ENCODE measurements around the gene CYP11A1.
A peak's percentile ranks its signal among the peaks of the same experiment; 100 is the strongest.
"Not testable (repeated sequence)": the region's sequence is repeated elsewhere in the genome, so short reads cannot be mapped to it uniquely, and the experiment has no call there.

The CYP11A1 gene

DNA sequence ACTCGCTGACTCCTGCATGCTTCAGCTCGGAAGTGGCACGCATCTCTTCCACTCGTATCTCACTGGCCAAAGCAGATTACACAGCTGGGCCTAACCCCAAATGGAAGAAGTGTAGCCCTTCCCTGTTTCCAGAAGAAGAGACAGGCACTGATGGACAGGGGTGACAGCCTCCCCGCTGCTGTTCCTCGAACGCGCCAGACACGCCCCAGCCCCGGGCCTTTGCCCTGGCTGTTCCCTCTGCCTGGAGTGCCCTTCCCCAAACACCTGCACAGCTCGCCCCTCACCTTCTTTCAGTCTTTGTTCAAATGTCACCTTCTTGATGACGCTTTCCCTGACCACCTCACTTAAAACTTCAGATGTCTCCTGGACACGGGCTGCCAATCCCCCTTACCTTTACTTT lies 26.0 kb upstream of the CYP11A1 start:
- no peaks in the 10 kb centered on the region for H3K9me3 ChIP-seq (replicated peaks in 1 of 11)
- H3K4me2 ChIP-seq, result 0 out of 22 replicates have a peak overlapping the region, but pooled peaks of 1 of the 11 experiments have one; percentile 82
- H3K27me3 ChIP-seq, result no peaks in the 10 kb centered on the region
- peaks cover 57 to 89% (median 77%) of the 10 kb centered on the region in 10 experiments for H3K4me1 ChIP-seq
- H3K36me3 ChIP-seq, result no peaks in the 10 kb centered on the region
- H3K4me3 ChIP-seq, result no peak overlapping the region
- H3K9ac ChIP-seq, result no peak overlapping the region
- H3K27ac ChIP-seq, result no peak overlapping the region; a peak in 1 of 22 replicates
- no peaks in the 10 kb centered on the region for H4K20me1 ChIP-seq
- no peak for TF ChIP-seq Cebpa-rat (IDR thresholded peaks at IDR 0.05)

DNA sequence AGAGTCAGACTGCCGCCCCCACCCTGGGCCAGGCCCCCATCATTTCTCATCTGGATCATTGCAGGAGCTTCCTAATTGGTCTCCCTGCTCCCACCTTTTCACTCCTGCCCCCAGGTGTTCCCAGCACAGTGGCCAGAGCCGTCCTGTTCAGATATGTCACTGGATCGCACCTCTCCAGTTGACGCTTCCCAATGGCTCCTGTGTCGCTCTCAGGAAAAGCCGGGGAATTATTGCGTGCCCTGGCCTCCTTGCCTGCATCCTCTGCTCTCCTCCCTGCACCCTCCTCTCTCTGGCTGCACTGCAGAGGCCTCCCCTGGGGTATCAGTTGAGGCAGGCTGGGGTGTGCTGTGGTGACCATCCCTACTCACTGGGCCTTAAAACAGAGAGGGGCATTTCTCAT lies 25.5 kb upstream of the CYP11A1 start:
- no peak for TF ChIP-seq Cebpa-rat (IDR thresholded peaks at IDR 0.05)
- Histone ChIP-seq H3K9ac (0 out of 22 replicates have a peak overlapping the region, but pooled peaks of 1 of the 11 experiments have one; percentile 17), H3K27ac (peak overlapping the region in 1 of 11 experiments; percentile 53; a peak in 2 of 22 replicates), H3K4me3 (no peak overlapping the region), H3K4me1 (peaks cover 52 to 87% (median 73%) of the 10 kb centered on the region in 10 experiments), H3K4me2 (peak overlapping the region in 4 of 11 experiments; percentile 66 to 84 (median 75); a peak in 6 of 22 replicates), H4K20me1 (no peaks in the 10 kb centered on the region), H3K36me3 (no peaks in the 10 kb centered on the region), H3K27me3 (no peaks in the 10 kb centered on the region), H3K9me3 (replicated peaks in 1 of 11) (no peaks in the 10 kb centered on the region)

DNA sequence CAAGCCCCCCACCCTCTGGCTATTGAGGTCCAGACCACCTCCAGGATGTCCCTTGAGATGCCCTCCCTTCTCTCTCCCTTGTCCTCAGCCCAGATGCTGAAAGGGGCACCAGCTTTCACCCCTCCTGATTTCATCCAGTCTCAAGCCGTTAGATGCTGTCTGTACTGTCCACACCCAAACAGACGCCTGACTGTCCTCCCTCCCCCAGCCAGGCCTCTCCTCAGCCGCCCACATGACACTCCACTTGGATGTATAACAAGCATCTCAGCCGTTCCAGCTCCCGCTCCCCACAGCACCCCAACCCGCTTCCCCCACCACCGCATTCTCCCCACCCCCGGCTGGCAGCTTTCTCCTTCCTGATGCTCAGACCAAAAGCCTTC lies 25.0 kb upstream of the CYP11A1 start:
- Histone ChIP-seq H3K4me3 (no peak overlapping the region), H3K4me2 (peak overlapping the region in 9 of 11 experiments; percentile 31 to 84 (median 68); a peak in 18 of 22 replicates), H3K9ac (peak overlapping the region in 4 of 11 experiments; percentile 0 to 17 (median 5); a peak in 3 of 22 replicates), H3K27me3 (no peaks in the 10 kb centered on the region), H3K4me1 (peaks cover 47 to 87% (median 72%) of the 10 kb centered on the region in 10 experiments), H3K27ac (peak overlapping the region in 6 of 11 experiments; percentile 6 to 59 (median 44); a peak in 7 of 22 replicates), H3K36me3 (no peaks in the 10 kb centered on the region), H4K20me1 (no peaks in the 10 kb centered on the region), H3K9me3 (replicated peaks in 1 of 11) (no peaks in the 10 kb centered on the region)
- TF ChIP-seq Cebpa-rat (IDR thresholded peaks at IDR 0.05), result no peak

DNA sequence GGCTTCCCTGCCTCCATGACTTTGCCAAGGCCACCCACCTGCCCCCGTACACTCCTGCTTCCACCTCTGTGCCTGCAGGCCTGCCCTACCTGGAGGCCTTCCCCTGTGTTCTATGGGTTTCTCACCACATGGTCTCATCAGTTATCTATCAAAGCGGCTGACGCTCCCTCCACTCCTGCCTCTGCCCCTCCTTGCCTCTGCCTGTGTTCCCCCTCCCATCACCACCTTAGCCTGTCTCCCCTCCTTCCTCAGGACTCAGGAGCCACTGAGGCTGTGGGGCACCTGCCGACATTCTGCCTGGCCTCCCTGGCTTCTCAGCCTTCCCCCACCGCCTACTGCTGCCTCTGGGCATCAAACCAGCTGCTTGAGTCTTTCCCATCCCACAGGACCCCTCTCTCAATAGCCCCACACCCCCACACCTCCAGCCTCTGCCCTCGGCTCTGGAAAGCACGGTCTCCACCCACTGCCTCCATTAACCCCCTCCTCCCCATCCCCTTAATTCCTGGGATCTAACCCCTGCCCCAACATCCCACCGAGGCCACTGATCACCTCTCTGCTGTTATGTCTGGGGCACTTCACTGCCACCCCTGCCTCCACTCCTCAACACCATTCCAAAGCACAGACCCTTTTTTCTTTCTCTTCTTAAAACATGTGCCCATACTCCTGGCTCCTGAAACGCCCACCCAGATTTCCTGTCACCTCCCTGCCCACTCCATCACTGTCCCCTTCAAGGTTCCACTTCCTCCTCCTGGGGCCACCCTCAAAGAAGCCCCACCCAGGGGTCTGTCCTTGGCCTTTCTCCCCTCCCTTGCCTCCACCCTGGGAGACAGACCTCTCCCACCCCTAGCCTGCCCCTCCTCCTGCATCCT lies 24.4 kb upstream of the CYP11A1 start:
- H3K9ac ChIP-seq, result peak overlapping the region in 4 of 11 experiments; percentile 0 to 17 (median 5); a peak in 3 of 22 replicates
- H3K27me3 ChIP-seq, result no peaks in the 10 kb centered on the region
- H3K4me1 ChIP-seq, result peaks cover 44 to 87% (median 72%) of the 10 kb centered on the region in 10 experiments
- no peaks in the 10 kb centered on the region for H3K9me3 ChIP-seq (replicated peaks in 1 of 11)
- peak overlapping the region in 8 of 11 experiments; percentile 3 to 59 (median 38); a peak in 11 of 22 replicates for H3K27ac ChIP-seq
- TF ChIP-seq Cebpa-rat (IDR thresholded peaks at IDR 0.05), result no peak
- peak overlapping the region; percentile 30 to 84 (median 66) for H3K4me2 ChIP-seq
- no peaks in the 10 kb centered on the region for H3K36me3 ChIP-seq
- H4K20me1 ChIP-seq, result no peaks in the 10 kb centered on the region
- no peak overlapping the region for H3K4me3 ChIP-seq

DNA sequence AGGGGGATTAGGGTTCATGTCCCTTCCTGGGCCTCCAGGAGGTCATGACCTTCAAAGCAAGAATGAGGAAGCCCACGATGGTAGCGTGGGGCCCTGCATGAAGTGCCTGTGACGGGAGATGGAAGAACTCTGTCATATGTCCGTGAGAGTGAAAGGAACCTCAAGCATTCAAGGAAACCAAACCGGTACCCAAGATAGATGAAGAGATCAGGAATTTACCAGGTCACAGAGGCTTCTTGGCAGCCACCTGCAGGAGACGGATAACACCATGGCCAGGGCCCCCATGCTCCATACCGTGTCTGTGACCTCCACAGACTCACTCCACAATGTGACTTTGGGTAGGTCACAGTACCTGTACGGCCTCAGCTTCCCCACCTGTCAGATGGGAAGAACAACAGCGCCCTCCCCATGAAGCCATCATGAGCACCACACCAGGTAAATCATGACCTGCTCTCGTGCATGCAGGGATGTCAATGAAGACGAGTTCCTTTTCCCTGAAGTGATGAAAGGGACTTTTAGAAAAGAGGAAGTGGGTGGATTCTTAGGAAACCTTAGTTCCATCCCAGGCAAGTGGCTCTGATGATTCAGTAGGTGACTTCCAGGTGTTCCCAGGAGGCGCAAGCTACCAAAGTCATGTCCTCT lies 23.3 kb upstream of the CYP11A1 start:
- H3K27ac ChIP-seq, result peak overlapping the region in 7 of 11 experiments; percentile 23 to 59 (median 39); a peak in 12 of 22 replicates
- peak overlapping the region; percentile 30 to 84 (median 66) for H3K4me2 ChIP-seq
- no peaks in the 10 kb centered on the region for H4K20me1 ChIP-seq
- no peaks in the 10 kb centered on the region for H3K27me3 ChIP-seq
- no peak overlapping the region; a peak in 1 of 22 replicates for H3K9ac ChIP-seq
- no peaks in the 10 kb centered on the region for H3K36me3 ChIP-seq
- H3K4me1 ChIP-seq, result peaks cover 44 to 87% (median 72%) of the 10 kb centered on the region in 10 experiments
- no peak overlapping the region for H3K4me3 ChIP-seq
- TF ChIP-seq Cebpa-rat (IDR thresholded peaks at IDR 0.05), result no peak
- no peaks in the 10 kb centered on the region for H3K9me3 ChIP-seq (replicated peaks in 1 of 11)

DNA sequence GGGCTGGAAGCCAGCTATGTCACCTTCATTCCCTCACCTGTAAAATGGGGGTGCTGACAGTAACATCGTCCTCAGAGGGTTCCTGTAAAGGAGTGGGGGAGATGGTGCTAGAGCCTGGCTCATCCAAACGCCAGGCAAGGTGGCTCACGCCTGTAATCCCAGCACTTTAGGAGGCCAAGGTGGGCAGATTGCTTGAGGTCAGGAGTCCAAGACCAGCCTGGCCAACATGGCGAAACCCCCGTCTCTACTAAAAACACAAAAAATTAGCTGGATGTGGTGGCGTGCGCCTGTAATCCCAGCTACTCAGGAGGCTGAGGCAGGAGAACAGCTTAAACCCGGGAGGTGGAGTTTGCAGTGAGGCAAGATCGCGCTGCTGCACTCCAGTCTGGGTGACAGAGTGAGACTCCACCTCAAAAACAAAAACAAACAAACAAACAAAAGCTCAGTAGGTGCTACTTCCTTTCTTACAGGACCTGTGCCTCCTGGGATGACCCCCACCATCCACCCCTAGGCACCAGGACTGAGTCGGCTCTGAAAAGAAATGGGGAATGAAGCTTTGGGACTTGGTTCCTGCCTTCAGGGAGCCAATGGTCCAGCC lies 22.7 kb upstream of the CYP11A1 start:
- Histone ChIP-seq H3K27ac (peak overlapping the region in 7 of 11 experiments; percentile 23 to 53 (median 38); a peak in 10 of 22 replicates), H3K9ac (0 out of 22 replicates have a peak overlapping the region, but pooled peaks of 1 of the 11 experiments have one; percentile 19), H3K4me2 (peak overlapping the region; percentile 30 to 84 (median 66); a peak in 18 of 22 replicates), H3K4me1 (peaks cover 46 to 87% (median 72%) of the 10 kb centered on the region in 10 experiments)
- H4K20me1 ChIP-seq; H3K4me3 ChIP-seq; H3K9me3 ChIP-seq (replicated peaks in 1 of 11); H3K36me3 ChIP-seq; H3K27me3 ChIP-seq: not testable (repeated sequence)

DNA sequence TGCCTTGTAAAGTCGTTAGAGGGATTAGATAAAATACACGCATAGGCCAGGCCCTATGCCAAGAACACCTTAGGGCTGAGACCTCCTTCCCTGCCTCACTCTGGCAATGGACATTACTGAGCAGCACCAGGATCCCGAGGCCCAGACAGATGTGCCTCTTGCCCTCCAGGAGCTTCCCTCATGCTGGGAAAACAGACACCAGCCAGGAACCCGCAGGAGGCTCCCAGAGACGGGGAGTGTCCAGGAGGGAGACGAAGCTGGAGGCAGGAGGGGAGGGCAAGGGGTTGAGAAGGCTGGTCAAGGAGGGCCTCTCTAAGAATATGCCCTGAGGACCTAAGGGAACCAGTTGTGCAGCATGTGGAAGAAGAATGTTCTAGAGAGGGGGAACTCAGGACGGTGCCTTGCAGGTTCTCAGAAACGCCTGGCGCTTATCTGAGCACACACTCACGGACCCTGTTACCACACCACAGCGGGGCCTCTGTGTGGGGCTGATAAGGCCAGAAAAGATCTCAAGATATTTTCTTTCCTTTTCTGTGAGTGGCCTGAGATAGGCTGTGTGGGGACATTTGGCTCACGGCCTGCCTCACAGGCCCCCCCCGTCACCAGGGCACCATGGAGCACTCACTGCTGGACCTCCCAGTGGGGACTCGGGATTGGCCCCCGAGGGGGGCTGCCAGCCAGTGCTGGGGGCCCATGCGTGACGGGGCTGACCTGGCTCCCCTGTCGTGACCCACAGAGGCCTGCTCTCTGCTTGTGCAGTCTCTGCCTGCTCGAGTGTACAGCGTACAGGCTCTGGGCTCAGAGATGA lies 22.0 kb upstream of the CYP11A1 start:
- H3K4me1 ChIP-seq, result peaks cover 53 to 89% (median 72%) of the 10 kb centered on the region in 10 experiments
- H3K36me3 ChIP-seq, result no peaks in the 10 kb centered on the region
- H3K4me3 ChIP-seq, result no peak overlapping the region
- no peaks in the 10 kb centered on the region for H3K27me3 ChIP-seq
- H4K20me1 ChIP-seq, result no peaks in the 10 kb centered on the region
- H3K9ac ChIP-seq, result peak overlapping the region in 4 of 11 experiments; percentile 12 to 30 (median 18); a peak in 2 of 22 replicates
- TF ChIP-seq Cebpa-rat (IDR thresholded peaks at IDR 0.05), result no peak
- no peaks in the 10 kb centered on the region for H3K9me3 ChIP-seq (replicated peaks in 1 of 11)
- peak overlapping the region in 9 of 11 experiments; percentile 12 to 84 (median 39); a peak in 13 of 22 replicates for H3K4me2 ChIP-seq
- peak overlapping the region in 6 of 11 experiments; percentile 28 to 53 (median 42); a peak in 11 of 22 replicates for H3K27ac ChIP-seq

Measured in BLaER1 treated with 17β-estradiol and CSF1 and Interleukin-3, amounts not matched to agents 10 nM and 100 nM (cell line).